Hindlimb muscle (tissue), 1 donor: ENCODE results near the gene MYOM1. TPM values are rescaled to one million over a fixed set of nuclear protein-coding genes. Genes with fewer than 3 reads are reported as not detected.
A peak's percentile ranks its signal among the peaks of the same experiment; 100 is the strongest.

Experiments used
- DNase-seq: peaks from one replicate; pipeline ENCODE4 v3.0.0-alpha.2; 2013
- polyA plus RNA-seq: library from polyadenylated mRNA; unstranded; fragments of 120-200 nt; gene quantifications from one replicate; pipeline ENCODE4 v1.2.1, GENCODE V29; 2013; ENCODE audit not compliant: insufficient read length

Gene MYOM1
- polyA plus RNA-seq, 1 donor, result 679 TPM

DNA sequence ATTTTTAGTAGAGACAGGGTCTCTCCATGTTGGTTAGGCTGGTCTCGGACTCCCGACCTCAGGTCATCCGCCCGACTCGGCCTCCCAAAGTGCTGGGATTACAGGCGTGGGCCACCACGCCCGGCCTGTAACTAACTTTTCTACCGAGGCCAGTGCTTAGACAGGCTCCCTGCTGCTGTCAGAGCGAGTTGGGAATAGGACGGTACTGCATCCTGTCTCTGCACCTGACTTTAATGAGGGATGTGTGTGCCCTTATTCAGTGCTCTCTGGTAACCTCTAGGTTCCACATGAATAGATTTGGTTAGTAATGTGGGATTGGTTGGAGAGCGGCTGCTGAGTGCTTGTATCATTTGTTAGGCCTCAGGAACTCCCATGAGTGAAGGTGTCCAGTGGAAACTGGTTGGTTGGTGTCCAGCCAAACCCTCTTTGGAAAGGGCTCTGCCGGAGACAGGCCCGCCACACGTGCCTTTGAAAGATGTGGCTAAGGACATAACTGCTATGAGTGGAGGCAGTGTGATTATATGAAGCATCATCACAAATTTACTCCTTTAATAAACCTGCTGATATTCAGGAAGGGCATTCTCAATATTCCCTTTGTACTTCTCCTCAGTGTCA, 36.6 kb downstream of the MYOM1 start:
- DNase-seq, result no peak

DNA sequence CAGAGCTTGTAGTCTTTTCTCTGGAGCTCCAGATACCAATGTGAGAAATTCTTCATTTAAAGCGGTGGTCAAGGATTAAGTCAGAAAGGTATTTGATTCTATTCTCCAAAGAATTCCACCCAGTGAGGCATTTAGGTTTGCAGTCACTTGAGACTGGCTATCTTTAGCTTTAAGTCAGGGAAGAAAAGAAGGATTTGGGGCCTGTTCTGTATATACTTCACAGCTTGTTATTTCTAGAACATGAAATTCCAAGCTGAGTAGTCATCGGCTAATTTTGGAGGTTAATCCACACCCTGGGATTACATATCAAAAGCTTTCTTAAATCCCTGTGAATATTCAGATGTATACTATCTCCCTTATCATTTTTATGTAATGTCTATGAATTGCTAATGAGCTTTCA, 39.4 kb downstream of the MYOM1 start:
- no peak for DNase-seq

DNA sequence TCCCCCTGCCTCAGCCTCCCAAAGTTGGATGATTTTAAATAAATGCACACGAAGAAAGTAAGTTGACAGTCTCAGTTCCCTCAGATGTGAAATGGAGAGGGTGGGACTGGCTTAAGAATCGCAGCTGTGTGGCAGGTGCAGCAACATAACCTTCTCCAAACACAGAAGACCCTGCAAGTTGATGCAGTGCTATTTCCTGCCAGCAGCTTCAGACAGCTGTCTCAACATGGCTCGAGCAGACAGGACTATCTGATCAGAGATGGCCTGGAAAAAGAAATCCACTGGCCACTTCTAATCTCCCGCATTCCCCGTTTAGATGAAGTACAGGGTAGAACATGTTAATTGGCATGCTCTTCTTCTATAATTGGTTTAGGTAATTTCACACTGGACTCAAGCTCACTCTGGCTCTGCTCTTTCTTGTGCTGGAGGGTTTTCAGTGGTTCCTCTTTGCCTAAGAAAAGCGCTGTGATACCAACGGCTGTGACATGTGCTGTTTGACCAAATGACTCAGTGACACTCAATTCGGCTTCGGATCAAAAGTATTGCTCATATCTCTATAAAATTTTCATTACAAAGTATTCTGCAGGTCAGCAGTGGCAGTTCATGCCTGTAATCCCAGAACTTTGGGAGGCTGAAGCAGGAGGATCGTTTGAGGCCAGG, 40.2 kb downstream of the MYOM1 start:
- DNase-seq, result no peak

DNA sequence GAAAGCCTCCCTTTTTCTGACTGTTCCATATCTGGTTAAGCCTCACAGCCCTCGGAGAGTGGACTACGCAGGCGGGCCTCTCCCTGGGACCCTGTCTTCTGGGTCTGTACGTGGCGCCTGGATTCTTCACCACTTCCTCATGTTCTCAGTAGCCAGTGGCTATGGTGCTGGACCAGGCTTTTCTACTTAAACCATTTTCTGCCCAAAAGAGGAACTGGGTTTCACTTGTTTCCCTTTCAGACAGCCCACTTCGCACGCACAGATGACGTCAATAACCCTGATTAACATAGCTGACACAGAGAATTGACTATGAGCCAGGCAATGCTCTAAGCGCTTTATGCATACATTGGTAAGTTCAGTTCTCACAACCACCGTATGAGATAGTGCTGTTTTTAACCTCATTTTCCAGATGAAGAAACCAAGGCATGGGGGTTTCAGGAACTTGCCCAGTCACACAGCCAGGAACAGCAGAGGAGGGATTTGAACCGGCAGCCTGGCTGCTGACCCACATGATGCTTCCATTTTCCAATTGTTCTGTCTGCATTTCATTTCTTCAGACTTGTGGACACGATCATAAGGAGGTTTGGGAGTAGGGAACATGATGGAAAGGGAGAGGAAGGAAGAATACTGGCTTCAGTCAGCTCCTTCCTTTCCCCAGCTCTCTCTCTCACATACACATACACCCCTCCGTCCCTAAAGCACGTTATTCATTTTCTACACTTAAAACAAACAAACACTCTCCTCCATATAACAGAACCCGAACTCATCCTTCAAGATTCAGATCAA, 41.7 kb downstream of the MYOM1 start:
- peak; percentile 26 for DNase-seq

DNA sequence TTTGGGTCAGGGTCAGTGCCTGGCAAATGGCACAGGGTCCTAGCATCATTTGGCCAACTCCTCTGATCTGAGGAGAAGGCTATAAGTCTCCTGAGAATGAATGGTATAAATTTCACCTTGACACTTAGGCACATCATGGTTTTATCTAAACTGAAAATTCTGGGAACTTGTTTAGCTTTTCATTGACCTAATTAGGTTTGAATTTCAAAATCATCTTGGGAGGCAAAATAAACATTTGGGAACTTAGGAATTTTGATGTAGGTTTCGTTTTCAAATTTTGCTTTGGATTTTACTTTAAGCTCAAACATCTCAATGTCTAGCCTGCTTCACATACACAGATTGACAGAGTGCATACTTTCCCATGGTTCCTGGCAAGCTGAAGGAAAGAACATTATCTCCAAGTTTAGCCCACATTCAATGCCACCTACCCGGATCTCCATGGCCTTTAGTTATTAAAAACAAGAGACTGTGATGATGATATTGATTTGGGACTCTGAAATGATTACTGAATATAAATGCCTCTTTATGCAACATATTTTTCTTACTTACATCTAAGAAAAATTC, 44.5 kb downstream of the MYOM1 start:
- no peak for DNase-seq

DNA sequence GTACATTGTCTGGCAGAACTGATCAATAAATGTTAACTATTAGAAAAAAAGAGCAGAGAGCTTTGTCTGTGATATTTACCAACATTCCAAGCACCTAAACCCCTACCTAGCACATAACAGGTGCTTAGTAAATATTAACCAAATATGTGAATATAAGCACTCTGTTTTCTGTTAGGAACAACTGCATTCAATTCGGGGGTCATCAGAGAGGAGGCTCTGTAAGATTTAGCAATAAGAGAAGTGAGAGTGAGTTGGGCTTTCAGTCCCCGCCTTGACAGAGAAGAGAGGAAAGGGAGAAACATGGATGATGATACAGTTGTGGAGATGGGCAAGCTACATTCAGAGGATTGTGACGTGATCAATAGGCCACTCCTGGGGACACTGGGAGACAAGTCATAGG, 47.7 kb downstream of the MYOM1 start:
- DNase-seq, result no peak

DNA sequence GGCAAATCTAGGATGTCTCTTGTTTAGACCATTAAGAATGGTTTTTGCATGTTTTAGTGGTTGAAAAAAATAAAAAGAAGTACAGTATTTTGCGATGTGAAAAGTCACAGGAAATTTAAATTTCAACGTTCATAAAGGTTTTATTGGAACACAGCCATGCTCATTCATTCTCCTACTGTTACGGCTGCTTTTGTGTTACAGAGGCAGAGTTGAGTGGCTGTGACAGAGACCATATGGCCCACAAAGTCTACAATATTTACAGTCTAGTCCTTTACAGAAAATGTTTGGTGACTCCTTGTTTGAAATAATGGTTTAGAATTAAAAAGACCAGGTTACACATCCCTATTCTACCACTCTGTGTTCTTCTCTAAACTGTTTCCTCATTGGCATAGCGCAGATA, 48.1 kb downstream of the MYOM1 start:
- DNase-seq, result no peak

DNA sequence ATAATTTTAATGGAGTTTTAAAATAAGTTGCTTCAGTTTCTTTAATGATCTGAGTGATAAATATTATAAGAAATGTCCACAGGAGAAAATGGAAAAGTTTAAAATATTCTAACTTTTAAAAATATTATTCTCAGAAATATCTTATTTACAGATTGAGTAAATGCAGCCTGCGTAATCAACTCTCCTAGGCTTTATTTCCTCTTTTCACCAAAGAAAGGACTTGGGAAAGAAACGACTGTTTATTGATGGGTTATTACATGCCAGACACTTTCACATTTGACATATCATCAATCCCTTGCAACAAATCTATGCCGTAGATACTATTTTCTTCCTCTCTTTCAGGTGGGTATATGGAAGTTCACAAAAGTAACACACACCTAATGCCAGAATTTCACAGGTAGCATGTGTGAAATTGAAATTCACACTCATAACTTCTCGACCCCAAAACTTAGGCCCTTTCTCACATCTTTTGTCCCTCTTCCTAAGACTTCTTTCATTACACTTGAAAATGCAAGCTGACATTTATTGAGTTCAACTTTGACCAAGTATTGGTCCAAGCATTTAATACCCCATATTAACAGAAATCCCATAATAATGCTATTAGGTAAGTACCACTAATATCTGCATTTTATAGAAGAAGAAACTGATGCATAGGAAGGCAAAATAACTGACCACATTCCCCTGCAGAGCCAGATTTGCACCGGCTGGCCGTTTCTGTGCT, 49.2 kb downstream of the MYOM1 start:
- DNase-seq, result no peak

DNA sequence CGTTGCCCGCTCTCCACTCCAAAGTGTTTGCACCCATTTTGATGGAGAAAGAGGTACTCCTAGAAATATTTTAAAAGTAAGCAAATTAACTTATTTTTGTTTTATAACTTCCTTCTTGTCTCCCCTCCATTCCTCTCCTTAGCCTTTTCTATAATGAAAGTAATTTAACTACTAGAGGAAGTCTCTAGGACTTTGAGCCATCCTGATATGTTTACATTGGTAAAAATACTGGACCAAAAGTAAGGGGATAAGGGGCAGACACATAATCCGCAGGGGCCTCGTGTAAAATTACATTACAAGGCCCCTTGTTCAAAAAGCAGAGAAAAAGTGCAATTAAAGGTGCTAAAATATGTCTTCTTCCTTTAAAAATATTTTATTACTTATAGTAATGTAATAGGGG, 55.4 kb downstream of the MYOM1 start:
- DNase-seq, result no peak

DNA sequence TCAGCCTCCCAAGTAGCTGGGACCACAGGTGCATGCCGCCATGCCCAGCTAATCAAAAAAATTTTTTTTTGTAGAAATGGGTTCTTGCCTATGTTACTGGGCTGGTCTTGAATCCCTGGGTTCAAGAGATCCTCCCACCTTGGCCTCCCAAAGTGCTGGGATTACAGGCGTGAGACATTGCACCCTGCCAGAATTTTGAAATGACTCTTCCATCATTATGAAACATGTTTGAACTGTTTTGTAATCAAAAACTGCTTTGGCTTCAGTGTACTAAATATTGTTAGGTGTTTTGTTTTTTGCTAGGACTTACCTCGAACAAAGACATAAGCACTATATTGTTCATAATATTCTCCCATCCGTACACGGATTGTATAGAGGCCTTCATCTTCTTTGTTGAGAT, 55.8 kb downstream of the MYOM1 start:
- DNase-seq, result no peak

DNA sequence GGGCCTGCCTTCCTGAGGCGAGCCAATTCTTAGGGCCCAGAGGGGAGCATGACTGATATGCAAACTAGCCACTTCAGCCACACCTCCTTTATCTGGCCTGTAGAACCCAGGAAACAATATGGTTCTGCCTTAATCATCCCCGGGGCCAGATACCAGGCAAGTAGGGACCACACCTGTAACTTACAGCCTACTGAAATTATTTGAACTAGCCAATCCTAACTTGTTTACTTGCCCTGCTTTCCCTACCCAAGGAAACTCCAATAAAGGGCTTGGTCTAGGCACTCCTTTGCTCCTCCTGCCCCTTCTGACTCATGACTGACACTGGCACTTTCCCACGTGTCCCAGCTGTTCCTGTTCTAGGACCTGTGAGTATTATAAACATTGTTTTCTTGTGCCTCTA, 57.6 kb downstream of the MYOM1 start:
- DNase-seq, result no peak

DNA sequence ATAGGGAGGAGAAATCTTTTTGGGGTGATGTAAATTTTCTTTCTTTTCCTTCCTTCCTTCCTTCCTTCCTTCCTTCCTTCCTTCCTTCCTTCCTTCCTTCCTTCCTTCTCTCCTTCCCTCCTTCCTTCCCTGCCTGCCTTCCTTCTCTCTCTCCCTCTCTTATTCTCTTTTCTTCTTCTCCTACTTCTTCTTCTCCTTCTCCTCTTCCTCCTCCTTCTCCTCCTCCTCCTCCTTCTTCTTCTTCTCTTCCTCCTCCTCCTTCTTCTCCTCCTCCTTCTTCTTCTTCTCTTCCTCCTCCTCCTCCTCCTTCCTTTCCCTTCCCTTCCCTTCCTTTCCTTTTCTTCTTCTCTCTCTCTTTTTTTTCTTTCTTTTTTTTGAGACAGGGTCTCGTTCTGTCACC, 59.9 kb downstream of the MYOM1 start:
- DNase-seq, result no peak

DNA sequence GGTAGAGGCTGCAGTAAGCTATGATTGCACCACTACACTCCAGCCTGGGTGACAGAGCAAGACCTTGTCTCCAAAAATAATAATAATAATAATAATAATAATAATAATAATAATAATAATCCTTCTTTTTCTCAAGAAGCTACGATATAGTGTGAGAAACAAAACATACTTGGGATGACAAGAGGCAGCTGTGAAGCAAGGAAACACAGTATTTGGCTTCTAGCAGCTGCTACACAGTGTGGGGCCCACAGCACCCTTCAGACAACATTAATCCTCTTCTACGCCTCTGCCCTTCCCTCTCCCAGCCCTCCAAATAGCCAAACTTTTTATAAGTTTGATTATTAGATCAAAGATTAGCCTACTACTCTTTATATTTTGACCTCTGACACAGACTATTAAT, 62.2 kb downstream of the MYOM1 start:
- no peak for DNase-seq

DNA sequence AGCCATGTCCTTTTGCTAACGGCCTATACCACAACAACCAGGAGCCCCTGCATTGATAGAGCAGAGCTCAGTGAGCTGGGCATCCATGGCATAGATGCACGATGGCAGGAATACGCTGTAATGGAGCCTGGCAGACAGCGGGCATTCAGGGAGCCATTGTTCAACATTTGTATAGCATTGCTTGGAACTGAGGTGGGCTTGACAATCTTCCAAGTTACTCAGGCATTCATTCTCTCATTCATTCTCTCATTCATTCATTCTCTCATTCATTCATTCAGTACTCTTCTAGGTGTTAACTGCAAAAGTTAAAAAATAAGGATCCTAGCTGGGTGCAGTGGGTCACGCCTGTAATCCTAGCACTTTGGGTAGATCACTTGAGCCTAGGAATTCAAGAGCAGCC, 62.7 kb downstream of the MYOM1 start:
- no peak for DNase-seq

DNA sequence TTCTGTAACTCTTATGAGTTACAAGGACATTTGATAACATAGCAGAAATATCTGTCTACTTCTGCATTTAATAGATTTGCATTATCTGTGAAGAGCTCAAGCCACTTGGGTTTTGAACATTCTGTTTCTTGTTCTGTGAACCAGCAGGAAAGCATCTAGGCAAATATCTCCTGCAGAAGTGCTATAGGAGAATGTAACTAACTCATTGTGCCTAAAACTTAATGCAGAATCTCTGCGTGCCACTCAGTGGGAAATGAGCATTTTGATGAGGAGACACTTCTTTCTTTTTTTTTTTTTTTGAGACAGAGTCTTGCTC, 63.5 kb downstream of the MYOM1 start:
- DNase-seq, result no peak

DNA sequence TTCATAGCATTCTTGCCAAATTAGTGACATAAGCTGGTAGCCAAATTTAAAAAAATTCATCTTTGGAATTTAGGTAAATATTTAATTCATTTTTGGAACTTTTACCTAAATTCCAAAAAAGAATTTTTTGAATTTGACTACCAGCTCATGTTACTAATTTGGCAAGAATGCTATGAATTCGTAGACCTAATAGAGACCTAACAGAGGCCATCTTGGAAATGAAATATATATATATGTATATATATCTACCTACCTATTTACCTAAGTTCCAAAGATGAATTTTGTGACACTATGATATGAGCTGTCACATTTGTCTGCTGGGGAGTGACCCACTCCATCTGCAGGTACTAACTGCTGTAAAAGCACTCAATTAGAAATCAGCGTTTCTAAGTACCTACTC, 65.6 kb downstream of the MYOM1 start:
- no peak for DNase-seq

DNA sequence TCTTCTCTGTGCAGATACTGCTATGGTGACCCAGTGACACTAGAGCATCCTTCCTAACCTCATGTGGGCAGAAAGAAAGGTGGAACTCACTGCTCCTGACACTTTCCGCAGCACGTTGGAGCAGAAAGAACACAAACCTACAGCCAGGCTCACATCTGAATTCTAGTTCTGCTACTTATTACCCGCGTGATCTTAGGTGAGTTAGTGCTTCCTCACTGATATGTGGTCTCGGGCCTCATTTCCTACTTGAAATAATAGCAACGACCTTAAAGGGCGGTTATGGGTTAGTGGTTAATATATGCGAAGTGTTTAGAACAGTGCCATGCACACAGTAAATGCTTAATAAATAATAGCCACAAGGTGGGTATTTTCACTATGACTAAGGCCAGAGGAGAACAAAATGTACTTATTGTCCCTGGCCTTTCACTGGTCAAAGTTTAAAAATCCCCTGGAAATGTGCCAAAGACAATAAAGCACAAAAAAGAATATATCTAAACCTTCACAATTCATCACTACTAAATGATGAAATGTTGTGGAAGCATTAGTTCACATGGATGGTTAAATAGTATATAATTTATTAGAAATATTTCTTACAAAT, 66.6 kb downstream of the MYOM1 start:
- no peak for DNase-seq

DNA sequence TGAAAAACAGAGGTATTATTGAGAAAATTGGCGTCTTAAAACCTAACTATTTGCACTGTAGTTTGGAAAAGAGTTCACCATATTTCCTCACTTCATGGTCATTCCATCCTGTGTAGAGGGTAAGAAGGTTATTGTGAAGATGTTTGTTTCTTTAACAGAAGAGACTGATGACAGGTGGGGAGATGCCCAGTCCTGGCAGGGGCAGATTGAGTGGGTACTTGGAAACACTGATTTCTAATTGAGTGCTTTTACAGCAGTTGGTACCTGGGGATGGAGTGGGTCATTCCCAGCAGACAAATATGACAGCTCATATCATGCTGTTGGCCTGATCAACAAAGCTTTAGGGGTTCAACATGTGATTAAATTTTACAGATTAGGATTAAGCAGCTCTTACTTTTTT, 67.5 kb downstream of the MYOM1 start:
- DNase-seq, result no peak

DNA sequence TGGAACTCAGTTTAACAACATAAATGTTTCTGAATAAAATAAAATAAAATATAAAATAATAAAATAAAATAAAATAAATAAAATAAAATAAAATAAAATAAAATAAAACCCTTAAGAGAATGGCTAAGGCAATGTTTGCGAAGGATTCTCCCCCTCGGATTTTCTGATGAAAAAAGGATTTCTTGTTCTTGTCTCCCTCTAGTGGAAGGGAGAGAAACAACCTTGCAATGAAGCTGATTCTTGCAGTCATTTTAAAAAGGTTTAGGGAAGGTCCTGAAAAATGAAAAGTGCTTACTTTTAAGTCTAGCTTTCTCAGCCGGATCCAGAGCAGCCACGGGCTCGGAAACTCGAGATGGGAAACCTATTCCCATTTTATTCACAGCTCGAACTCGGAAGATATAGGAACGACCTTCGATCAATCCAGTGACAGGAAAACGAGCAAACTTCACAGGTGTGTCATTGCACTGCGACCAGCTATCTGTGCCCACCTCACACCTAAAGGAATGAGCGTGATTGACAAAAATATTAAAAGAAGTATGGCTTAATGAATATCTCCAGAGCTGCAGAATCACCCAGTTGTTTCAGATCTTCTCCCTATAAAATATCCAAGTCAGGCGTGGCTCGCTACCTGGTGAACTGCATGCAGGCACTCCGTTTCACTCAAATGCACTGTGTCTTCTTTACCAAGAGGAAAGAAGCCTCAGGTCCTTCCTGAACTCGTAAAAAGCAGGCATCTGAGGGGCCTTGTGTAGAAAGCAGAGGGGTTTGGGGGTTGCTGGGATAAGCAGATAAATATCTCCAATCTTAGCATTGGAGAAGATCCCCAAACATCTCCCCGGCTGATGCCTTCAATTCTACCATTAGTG, 68.1 kb downstream of the MYOM1 start:
- DNase-seq, result no peak

DNA sequence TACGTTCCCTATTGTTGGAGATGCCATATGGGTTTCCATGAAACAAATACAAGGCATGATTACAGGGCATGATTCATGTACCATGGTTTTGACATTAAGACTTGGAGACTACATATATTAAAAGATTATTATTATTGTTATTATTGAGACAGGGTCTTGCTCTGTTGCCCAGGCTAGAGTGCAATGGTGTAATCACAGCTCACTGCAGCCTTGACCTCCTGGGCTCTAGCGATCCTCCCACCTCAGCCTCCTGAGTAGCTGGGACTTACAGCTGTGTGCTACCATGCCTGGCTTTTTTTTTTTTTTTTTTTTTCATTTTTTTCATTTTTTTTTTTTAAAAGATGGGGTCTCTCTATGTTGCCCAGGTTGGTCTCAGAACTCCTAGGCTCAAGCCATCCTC, 69.1 kb downstream of the MYOM1 start:
- DNase-seq, result no peak

DNA sequence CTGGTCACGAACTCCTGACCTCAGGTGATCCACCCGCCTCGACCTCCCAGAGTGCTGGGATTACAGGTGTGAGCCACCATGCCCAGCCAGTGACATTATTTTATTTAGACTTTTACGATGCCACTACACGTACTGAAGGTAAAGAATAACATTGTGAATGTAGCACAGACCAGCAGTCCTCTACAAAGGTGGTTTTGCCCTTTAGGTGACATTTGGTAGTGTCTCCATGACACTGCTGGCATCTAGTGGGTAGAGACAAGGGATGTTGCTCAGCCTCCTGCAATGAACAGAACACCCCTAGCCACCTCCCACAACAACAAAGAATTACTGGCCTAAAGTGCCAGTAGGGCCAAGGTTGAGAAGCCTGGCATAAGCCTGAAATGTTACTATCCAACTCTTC, 69.5 kb downstream of the MYOM1 start:
- DNase-seq, result no peak
